Brain microvascular endothelial cell (primary cell): ENCODE data around the gene PTPRO.

Experiments used
- DNase-seq: peaks from one replicate; pipeline ENCODE4 v3.0.0-alpha.2; 2020
- H3K27ac ChIP-seq: fragments of 250-450 bp; sonication (Bioruptor Pico); 2 replicates; pipeline ENCODE4 v1.5.1; 2020; ENCODE audit warnings: mild to moderate bottlenecking, moderate library complexity
- H3K27me3 ChIP-seq: fragments of 250-450 bp; sonication (Bioruptor Pico); replicated peaks from 2 replicates; pipeline ENCODE4 v1.5.1; 2020; ENCODE audit warnings: mild to moderate bottlenecking
- H3K36me3 ChIP-seq: fragments of 250-450 bp; sonication (Bioruptor Pico); replicated peaks from 2 replicates; pipeline ENCODE4 v1.5.1; 2020; ENCODE audit warnings: mild to moderate bottlenecking
- H3K4me3 ChIP-seq: 2 replicates; pipeline ENCODE4 v1.5.1; 2011; ENCODE audit warnings: low read depth, mild to moderate bottlenecking, control low read depth, low read length, moderate library complexity
- CTCF ChIP-seq: IDR thresholded peaks from 2 replicates; pipeline ENCODE4 v1.5.1; 2011; ENCODE audit warnings: low read depth, mild to moderate bottlenecking, moderate library complexity, low read length, control low read depth, inconsistent platforms; ENCODE audit errors: missing control alignments
- in situ Hi-C: cut with HindIII; loops from 2 replicates; pipeline ENCODE4 v1.10.0; 2017; ENCODE audit warnings: low sequenced_read_pairs, low pct_ligation_motif_present

The PTPRO gene

GRCh38 chr12:15387772-15388171, 65.5 kb downstream of the PTPRO start:
- Histone ChIP-seq H3K36me3 (no peaks in the 10 kb centered on the region), H3K27ac (no peak overlapping the region), H3K4me3 (no peak overlapping the region), H3K27me3 (no peaks in the 10 kb centered on the region)
- in situ Hi-C loops, result no loop called here
- no peak for TF ChIP-seq CTCF
- no peak for DNase-seq

- H3K27ac ChIP-seq, result no peak overlapping the region
- no peaks in the 10 kb centered on the region for H3K27me3 ChIP-seq
- no peak for TF ChIP-seq CTCF
- H3K4me3 ChIP-seq, result no peak overlapping the region
- H3K36me3 ChIP-seq, result no peaks in the 10 kb centered on the region
- in situ Hi-C loops, result no loop called here
- DNase-seq, result no peak
Observed at GRCh38 chr12:15389561-15389960, 67.3 kb downstream of the PTPRO start.

GRCh38 chr12:15393037-15393436, 70.7 kb downstream of the PTPRO start:
- TF ChIP-seq CTCF, result no peak
- Histone ChIP-seq H3K27ac (no peak overlapping the region), H3K27me3 (no peaks in the 10 kb centered on the region), H3K4me3 (no peak overlapping the region), H3K36me3 (no peaks in the 10 kb centered on the region)
- no peak for DNase-seq
- in situ Hi-C loops, result no loop called here

- DNase-seq, result no peak
- H3K27ac ChIP-seq, result no peak overlapping the region
- no peaks in the 10 kb centered on the region for H3K36me3 ChIP-seq
- no peaks in the 10 kb centered on the region for H3K27me3 ChIP-seq
- no peak overlapping the region for H3K4me3 ChIP-seq
- in situ Hi-C loops, result no loop called here
- no peak for TF ChIP-seq CTCF
Observed at GRCh38 chr12:15393995-15394394, 71.7 kb downstream of the PTPRO start.

GRCh38 chr12:15404485-15404884, 82.2 kb downstream of the PTPRO start:
- no peak for TF ChIP-seq CTCF
- no peaks in the 10 kb centered on the region for H3K27me3 ChIP-seq
- peak; percentile 27 for DNase-seq
- no peaks in the 10 kb centered on the region for H3K36me3 ChIP-seq
- H3K4me3 ChIP-seq, result no peak overlapping the region
- H3K27ac ChIP-seq, result peak overlapping the region; percentile 64
- in situ Hi-C loops, result no loop called here

- TF ChIP-seq CTCF, result no peak
Observed at GRCh38 chr12:15405606-15406005, 83.3 kb downstream of the PTPRO start.

More at GRCh38 chr12:15405606-15406005, 83.3 kb downstream of the PTPRO start:
- H3K36me3 ChIP-seq, result no peaks in the 10 kb centered on the region
- H3K27me3 ChIP-seq, result no peaks in the 10 kb centered on the region
- no peak for DNase-seq
- in situ Hi-C loops, result no loop called here
- H3K27ac ChIP-seq, result no peak overlapping the region
- H3K4me3 ChIP-seq, result no peak overlapping the region
